Activated effector memory CD4-positive, alpha-beta T cell treated with Interleukin-2 at 50 U/mL for 16 hours (primary cell): ENCODE measurements around the gene IGLON5.

Experiments
- DNase-seq: peaks from one replicate; pipeline ENCODE4 v3.0.0-alpha.2; 2020

Gene IGLON5

GRCh38 chr19:51311351-51312257, at the start of gene IGLON5:
Gene IGLON5, plus strand, starts transcription at chr19:51311644. Its CDS starts 204 bp downstream, at chr19:51311848.
- DNase-seq: no peak

- no peak for DNase-seq
These were observed 47.6 kb upstream of the IGLON5 start for GRCh38 chr19:51263808-51264207.

GRCh38 chr19:51271067-51271466, 40.4 kb upstream of the IGLON5 start:
- DNase-seq: no peak

GRCh38 chr19:51272183-51272810, 39.1 kb upstream of the IGLON5 start:
- no peak for DNase-seq

GRCh38 chr19:51274049-51274770, 37.2 kb upstream of the IGLON5 start:
- DNase-seq: no peak

GRCh38 chr19:51277112-51277511, 34.3 kb upstream of the IGLON5 start:
- DNase-seq: no peak

- no peak for DNase-seq
These were observed 29.1 kb upstream of the IGLON5 start for GRCh38 chr19:51282335-51282734.

GRCh38 chr19:51285682-51286081, 25.8 kb upstream of the IGLON5 start:
- no peak for DNase-seq

GRCh38 chr19:51289635-51290034, 21.8 kb upstream of the IGLON5 start:
- DNase-seq: no peak

- DNase-seq: no peak
These were observed 18.5 kb upstream of the IGLON5 start for GRCh38 chr19:51292971-51293370.

GRCh38 chr19:51293571-51294210, 17.8 kb upstream of the IGLON5 start:
- DNase-seq: no peak

- DNase-seq: no peak
These were observed 17.1 kb upstream of the IGLON5 start for GRCh38 chr19:51294211-51294976.

- DNase-seq: no peak
These were observed 16.5 kb upstream of the IGLON5 start for GRCh38 chr19:51294977-51295375.

- DNase-seq: no peak
These were observed 15.9 kb upstream of the IGLON5 start for GRCh38 chr19:51295382-51296126.

- DNase-seq: no peak
These were observed 14.9 kb upstream of the IGLON5 start for GRCh38 chr19:51296336-51297093.

- no peak for DNase-seq
These were observed 14.0 kb upstream of the IGLON5 start for GRCh38 chr19:51297406-51297805.

- no peak for DNase-seq
These were observed 10.2 kb upstream of the IGLON5 start for GRCh38 chr19:51301266-51301665.

GRCh38 chr19:51305479-51305878, 6.0 kb upstream of the IGLON5 start:
- DNase-seq: no peak

GRCh38 chr19:51316688-51317087, 5.2 kb downstream of the IGLON5 start:
- no peak for DNase-seq

GRCh38 chr19:51317376-51317775, 5.9 kb downstream of the IGLON5 start:
- DNase-seq: no peak

GRCh38 chr19:51317968-51318367, 6.5 kb downstream of the IGLON5 start:
- DNase-seq: no peak
